Body of pancreas (tissue), 4 donors: ENCODE data around the gene SNRPF.

Experiments used
- CTCF ChIP-seq, 7 experiments: fragments of 450-650 bp in 4 of 7; fragments of 200-600 bp in 3 of 7; sonication (generic) in 3 of 7; IDR thresholded peaks; one replicate each; pipeline ENCODE4 v1.5.1; 2016 to 2019; ENCODE audit warnings: antibody characterized with exemption in 7 of 7
- POLR2A ChIP-seq, 3 donors: fragments of 450-650 bp; IDR thresholded peaks; one replicate each; pipeline ENCODE4 v1.6.1; 2016; ENCODE audit warnings: antibody characterized with exemption in 3 of 3, mild to moderate bottlenecking in 2 of 3

GRCh38 chr12:95859344-95859816, 628 bp downstream of the SNRPF start:
- TF ChIP-seq CTCF (IDR thresholded peaks at IDR 0.05), result peak in 1 of 7 experiments; percentile 2
- no peak for TF ChIP-seq POLR2A (IDR thresholded peaks at IDR 0.05)
